ENCODE data around the gene PRKAG2.

DNA sequence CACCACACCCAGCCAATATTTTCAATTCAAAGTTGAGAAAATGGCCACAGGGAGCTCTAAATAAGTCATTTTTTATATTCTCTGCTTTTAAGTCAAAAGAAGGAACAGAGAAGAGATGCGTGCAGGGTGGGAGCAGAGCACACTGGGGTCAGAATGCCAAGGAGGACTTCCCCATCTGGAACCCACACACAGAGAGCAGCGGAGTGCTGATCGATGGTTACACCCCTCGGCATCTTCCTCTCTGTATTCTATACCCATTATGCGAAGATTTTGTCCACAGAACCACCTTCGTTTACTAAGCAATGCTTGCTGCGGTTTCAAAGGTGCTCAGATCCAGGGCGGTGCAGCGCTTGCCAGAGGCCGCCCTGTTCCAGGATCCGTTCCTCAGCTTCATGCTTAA is 265.9 kb downstream of the PRKAG2 start:
- TF ChIP-seq, protein P1, sequence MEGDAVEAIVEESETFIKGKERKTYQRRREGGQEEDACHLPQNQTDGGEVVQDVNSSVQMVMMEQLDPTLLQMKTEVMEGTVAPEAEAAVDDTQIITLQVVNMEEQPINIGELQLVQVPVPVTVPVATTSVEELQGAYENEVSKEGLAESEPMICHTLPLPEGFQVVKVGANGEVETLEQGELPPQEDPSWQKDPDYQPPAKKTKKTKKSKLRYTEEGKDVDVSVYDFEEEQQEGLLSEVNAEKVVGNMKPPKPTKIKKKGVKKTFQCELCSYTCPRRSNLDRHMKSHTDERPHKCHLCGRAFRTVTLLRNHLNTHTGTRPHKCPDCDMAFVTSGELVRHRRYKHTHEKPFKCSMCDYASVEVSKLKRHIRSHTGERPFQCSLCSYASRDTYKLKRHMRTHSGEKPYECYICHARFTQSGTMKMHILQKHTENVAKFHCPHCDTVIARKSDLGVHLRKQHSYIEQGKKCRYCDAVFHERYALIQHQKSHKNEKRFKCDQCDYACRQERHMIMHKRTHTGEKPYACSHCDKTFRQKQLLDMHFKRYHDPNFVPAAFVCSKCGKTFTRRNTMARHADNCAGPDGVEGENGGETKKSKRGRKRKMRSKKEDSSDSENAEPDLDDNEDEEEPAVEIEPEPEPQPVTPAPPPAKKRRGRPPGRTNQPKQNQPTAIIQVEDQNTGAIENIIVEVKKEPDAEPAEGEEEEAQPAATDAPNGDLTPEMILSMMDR (IDR thresholded peaks at IDR 0.05): no peak
- TF ChIP-seq POLR2A (IDR thresholded peaks at IDR 0.05): no peak

All from thyroid gland (tissue), 4 donors.